H9 (cell line): Measurements from ENCODE around the gene SPECC1L. TPM values are rescaled to one million over a fixed set of nuclear protein-coding genes. Genes with fewer than 3 reads are reported as not detected.

Experiments used
- DNase-seq: peaks from one replicate; pipeline ENCODE4 v3.0.0-alpha.2; 2017
- H2AFZ ChIP-seq: one replicate; pipeline ENCODE4 v1.6.1; 2013; ENCODE audit warnings: mild to moderate bottlenecking, low read length, control low read depth, moderate library complexity
- H2AK5ac ChIP-seq: 2 replicates; pipeline ENCODE4 v1.6.1; 2013; ENCODE audit warnings: low read length, control low read depth, mixed read lengths; ENCODE audit not compliant: insufficient read length
- H2BK120ac ChIP-seq: one replicate; pipeline ENCODE4 v1.6.1; 2013; ENCODE audit warnings: low read depth, mild to moderate bottlenecking, low read length, control low read depth, inconsistent platforms; ENCODE audit not compliant: poor library complexity, severe bottlenecking
- H2BK12ac ChIP-seq: 2 replicates; pipeline ENCODE4 v1.6.1; 2013; ENCODE audit warnings: low read length, control low read depth, mixed read lengths, low read depth; ENCODE audit not compliant: insufficient read length
- H2BK15ac ChIP-seq: 2 replicates; pipeline ENCODE4 v1.6.1; 2013; ENCODE audit warnings: low read depth, low read length, control low read depth
- H2BK20ac ChIP-seq: one replicate; pipeline ENCODE4 v1.6.1; 2013; ENCODE audit warnings: low read depth, mild to moderate bottlenecking, low read length, control low read depth, inconsistent platforms; ENCODE audit not compliant: poor library complexity, severe bottlenecking
- H2BK5ac ChIP-seq: 2 replicates; pipeline ENCODE4 v1.6.1; 2013; ENCODE audit warnings: low read length, control low read depth, mixed read lengths; ENCODE audit not compliant: insufficient read length
- H3K14ac ChIP-seq: 2 replicates; pipeline ENCODE4 v1.6.1; 2013; ENCODE audit warnings: low read length, control low read depth; ENCODE audit not compliant: insufficient read depth
- H3K18ac ChIP-seq: 2 replicates; pipeline ENCODE4 v1.6.1; 2013; ENCODE audit warnings: low read depth, mild to moderate bottlenecking, mixed read lengths, low read length, control low read depth; ENCODE audit not compliant: insufficient read length
- H3K23ac ChIP-seq: 2 replicates; pipeline ENCODE4 v1.6.1; 2013; ENCODE audit warnings: low read length, control low read depth, mixed read lengths, low read depth; ENCODE audit not compliant: insufficient read length
- H3K23me2 ChIP-seq: 2 replicates; pipeline ENCODE4 v1.6.1; 2013; ENCODE audit warnings: low read depth, mild to moderate bottlenecking, mixed read lengths, low read length, control low read depth; ENCODE audit not compliant: insufficient read length, poor library complexity, severe bottlenecking
- H3K27ac ChIP-seq: 2 replicates; pipeline ENCODE4 v1.5.1; 2013; ENCODE audit warnings: low read length, control low read depth, mixed read lengths, low read depth; ENCODE audit not compliant: insufficient read length
- H3K27me3 ChIP-seq: 2 replicates; pipeline ENCODE4 v1.6.1; 2013; ENCODE audit warnings: low read length, control low read depth, inconsistent platforms; ENCODE audit not compliant: insufficient read depth
- H3K4ac ChIP-seq: 2 replicates; pipeline ENCODE4 v1.6.1; 2013; ENCODE audit warnings: low read depth, mild to moderate bottlenecking, control low read depth, inconsistent platforms, low read length, moderate library complexity
- H3K4me1 ChIP-seq: 2 replicates; pipeline ENCODE4 v1.6.1; 2013; ENCODE audit warnings: low read length, control low read depth, inconsistent platforms; ENCODE audit not compliant: insufficient read depth
- H3K4me2 ChIP-seq: 2 replicates; pipeline ENCODE4 v1.6.1; 2013; ENCODE audit warnings: low read length, control low read depth, mixed read lengths; ENCODE audit not compliant: insufficient read length, insufficient read depth
- H3K56ac ChIP-seq: 2 replicates; pipeline ENCODE4 v1.6.1; 2013; ENCODE audit warnings: low read depth, mild to moderate bottlenecking, mixed read lengths, low read length, control low read depth; ENCODE audit not compliant: insufficient read length
- H3K79me1 ChIP-seq: 2 replicates; pipeline ENCODE4 v1.6.1; 2013; ENCODE audit warnings: low read depth, mild to moderate bottlenecking, moderate library complexity, low read length, control low read depth, inconsistent platforms; ENCODE audit not compliant: insufficient read depth, poor library complexity, severe bottlenecking
- H3K79me2 ChIP-seq: 2 replicates; pipeline ENCODE4 v1.6.1; 2013; ENCODE audit warnings: low read length, control low read depth, inconsistent platforms; ENCODE audit not compliant: insufficient read depth
- H3K9ac ChIP-seq: 2 replicates; pipeline ENCODE4 v1.6.1; 2013; ENCODE audit warnings: low read length, control low read depth, mixed read lengths; ENCODE audit not compliant: insufficient read length; ENCODE audit errors: extremely low read depth
- H3K9me3 ChIP-seq: one replicate; pipeline ENCODE4 v1.6.1; 2013; ENCODE audit warnings: low read depth, low read length, inconsistent platforms; ENCODE audit not compliant: control insufficient read depth
- H3T11ph ChIP-seq: one replicate; pipeline ENCODE4 v1.6.1; 2013; ENCODE audit warnings: mild to moderate bottlenecking, low read length, control low read depth, inconsistent platforms
- H4K20me1 ChIP-seq: one replicate; pipeline ENCODE4 v1.6.1; 2013; ENCODE audit not compliant: control insufficient read depth, insufficient read length, insufficient read depth
- H4K5ac ChIP-seq: 2 replicates; pipeline ENCODE4 v1.6.1; 2013; ENCODE audit warnings: low read depth, mild to moderate bottlenecking, mixed read lengths, low read length, control low read depth; ENCODE audit not compliant: insufficient read length
- H4K8ac ChIP-seq: replicated peaks from 2 replicates; pipeline ENCODE4 v1.6.1; 2013; ENCODE audit warnings: low read length, control low read depth, mixed read lengths, low read depth; ENCODE audit not compliant: insufficient read length
- H4K91ac ChIP-seq: 2 replicates; pipeline ENCODE4 v1.6.1; 2013; ENCODE audit warnings: low read depth, mild to moderate bottlenecking, moderate library complexity, mixed read lengths, low read length, control low read depth; ENCODE audit not compliant: insufficient read length
- H3K27ac Mint-ChIP-seq, 3 experiments: 2 replicates in 2 of 3; 3 replicates in 1 of 3; pipeline ENCODE4 v1.8.0; 2020 to 2021; ENCODE audit warnings: mixed read lengths in 3 of 3, mild to moderate bottlenecking in 1 of 3, moderate library complexity in 1 of 3
- H3K27me3 Mint-ChIP-seq: 2 replicates; pipeline ENCODE4 v1.8.0; 2021; ENCODE audit warnings: low read depth, mild to moderate bottlenecking, moderate library complexity, mixed read lengths
- H3K36me3 Mint-ChIP-seq, 3 experiments: 2 replicates in 2 of 3; 3 replicates in 1 of 3; pipeline ENCODE4 v1.8.0; 2020 to 2021; ENCODE audit warnings: low read depth in 3 of 3, mixed read lengths in 3 of 3; ENCODE audit not compliant: insufficient read depth in 1 of 3
- H3K4me1 Mint-ChIP-seq, 2 experiments: 2 replicates each; pipeline ENCODE4 v1.8.0; 2020; ENCODE audit warnings: mixed read lengths in 2 of 2
- H3K4me3 Mint-ChIP-seq, 2 experiments: 2 replicates in 1 of 2; 3 replicates in 1 of 2; pipeline ENCODE4 v1.8.0; 2020 to 2021; ENCODE audit warnings: mild to moderate bottlenecking in 2 of 2, mixed read lengths in 2 of 2, moderate library complexity in 1 of 2
- H3K9me3 Mint-ChIP-seq, 2 experiments: 2 replicates in 1 of 2; 3 replicates in 1 of 2; pipeline ENCODE4 v1.8.0; 2020; ENCODE audit warnings: mild to moderate bottlenecking in 2 of 2, mixed read lengths in 2 of 2, moderate library complexity in 1 of 2
- WGBS: extraction: QIAGEN DNeasy Blood & Tissue Kit; methylation state at CpG from one replicate; pipeline ENCODE4 v1.1.7; 2013; ENCODE audit warnings: missing lambda C conversion rate, low lambda C conversion rate, mixed read lengths; ENCODE audit not compliant: insufficient read length; ENCODE audit errors: extremely low coverage; 5-methylcytosine and 5-hydroxymethylcytosine counted together
- total RNA-seq: library from RNA; stranded (reverse); gene quantifications from 2 replicates; pipeline ENCODE4 v1.2.1, GENCODE V29; 2021
- TF ChIP-seq, protein P1 (sequence below): fragments of 200-600 bp; sonication (generic); conservative IDR thresholded peaks from 3 replicates; pipeline ENCODE4 v1.8.0; 2021; ENCODE audit warnings: antibody characterized with exemption, mild to moderate bottlenecking

Gene SPECC1L
- total RNA-seq, 1 experiment from 2014 or later: 57.1 TPM

DNA sequence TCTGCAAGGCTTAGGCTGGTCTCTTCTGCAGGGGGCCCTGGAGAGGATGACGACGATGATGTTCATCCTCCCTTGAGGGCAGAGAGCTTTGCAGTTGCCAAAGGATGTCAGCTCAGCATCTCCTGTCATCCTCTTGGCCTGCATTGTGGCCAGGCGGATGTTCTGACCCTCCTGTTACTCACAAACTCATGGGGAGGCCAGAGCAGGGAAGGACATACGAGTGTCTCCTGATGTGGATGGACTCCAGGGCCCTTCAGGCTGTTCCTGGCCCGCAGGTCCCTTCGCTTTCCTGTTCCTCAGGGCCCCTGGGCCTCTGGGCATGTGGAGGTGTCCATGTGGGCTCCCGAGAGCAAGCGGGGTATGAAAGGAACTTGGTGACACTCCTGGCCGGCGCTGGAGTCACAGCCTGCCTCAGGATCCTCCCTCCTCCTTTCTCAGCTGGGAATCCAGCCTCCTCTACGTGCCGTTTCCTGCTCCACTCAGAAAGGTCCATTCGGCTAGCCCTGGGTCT lies 165.3 kb downstream of the SPECC1L start:
- Histone ChIP-seq H3K18ac (no peak overlapping the region), H3K27ac (no peak overlapping the region), H2AFZ (no peak overlapping the region), H4K20me1 (peaks cover 2% of the 10 kb centered on the region), H2AK5ac (no peak overlapping the region), H3K4ac (no peak overlapping the region), H3K4me2 (no peak overlapping the region), H3K27me3 (no peaks in the 10 kb centered on the region), H3K23me2 (peaks cover 4% of the 10 kb centered on the region), H3K9me3 (no peaks in the 10 kb centered on the region), H2BK5ac (no peak overlapping the region), H3T11ph (no peak overlapping the region), H3K9ac (no peak overlapping the region), H4K91ac (no peak overlapping the region), H2BK20ac (no peak overlapping the region), H3K14ac (no peak overlapping the region; the same call in 1 of the 2 replicates), H4K8ac (no peak overlapping the region), H3K56ac (no peak overlapping the region), H2BK15ac (no peak overlapping the region), H4K5ac (no peak overlapping the region), H2BK120ac (no peak overlapping the region), H3K79me1 (no peaks in the 10 kb centered on the region), H3K4me1 (no peaks in the 10 kb centered on the region), H3K79me2 (no peaks in the 10 kb centered on the region), H2BK12ac (no peak overlapping the region), H3K23ac (no peak overlapping the region)
- TF ChIP-seq, protein P1, sequence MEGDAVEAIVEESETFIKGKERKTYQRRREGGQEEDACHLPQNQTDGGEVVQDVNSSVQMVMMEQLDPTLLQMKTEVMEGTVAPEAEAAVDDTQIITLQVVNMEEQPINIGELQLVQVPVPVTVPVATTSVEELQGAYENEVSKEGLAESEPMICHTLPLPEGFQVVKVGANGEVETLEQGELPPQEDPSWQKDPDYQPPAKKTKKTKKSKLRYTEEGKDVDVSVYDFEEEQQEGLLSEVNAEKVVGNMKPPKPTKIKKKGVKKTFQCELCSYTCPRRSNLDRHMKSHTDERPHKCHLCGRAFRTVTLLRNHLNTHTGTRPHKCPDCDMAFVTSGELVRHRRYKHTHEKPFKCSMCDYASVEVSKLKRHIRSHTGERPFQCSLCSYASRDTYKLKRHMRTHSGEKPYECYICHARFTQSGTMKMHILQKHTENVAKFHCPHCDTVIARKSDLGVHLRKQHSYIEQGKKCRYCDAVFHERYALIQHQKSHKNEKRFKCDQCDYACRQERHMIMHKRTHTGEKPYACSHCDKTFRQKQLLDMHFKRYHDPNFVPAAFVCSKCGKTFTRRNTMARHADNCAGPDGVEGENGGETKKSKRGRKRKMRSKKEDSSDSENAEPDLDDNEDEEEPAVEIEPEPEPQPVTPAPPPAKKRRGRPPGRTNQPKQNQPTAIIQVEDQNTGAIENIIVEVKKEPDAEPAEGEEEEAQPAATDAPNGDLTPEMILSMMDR: no peak
- Mint-ChIP-seq H3K27me3 (no peaks in the 10 kb centered on the region; the same call in none of the 2 replicates), H3K4me3 (no peak overlapping the region), H3K27ac (peak overlapping the region in 1 of 3 experiments; percentile 75; a peak in 2 of 7 replicates), H3K9me3 (no peaks in the 10 kb centered on the region), H3K4me1 (peaks cover 2 to 14% of the 10 kb centered on the region in 2 experiments; a peak in 3 of 4 replicates), H3K36me3 (no peaks in the 10 kb centered on the region)
- no CpG with 5 or more reads among the region's 13 CpGs for WGBS
- no peak for DNase-seq
